CD4-positive, alpha-beta T cell treated with Interleukin-1 beta for 1 hour (primary cell): ENCODE results near the gene USP40.
A peak's percentile ranks its signal among the peaks of the same experiment; 100 is the strongest.
"Not testable (repeated sequence)": the region's sequence is repeated elsewhere in the genome, so short reads cannot be mapped to it uniquely, and the experiment has no call there.

Experiments
- DNase-seq, 2 donors: peaks; one replicate each; pipeline ENCODE4 v3.0.0-alpha.2; 2020 to 2022

Gene USP40

GRCh38 chr2:233566141-233566956 lies at the start of gene USP40:
Gene USP40 (minus strand): TSS chr2:233566782. CDS start chr2:233565554, 1,228 bp downstream.
- peak; percentile 48 for DNase-seq

- no peak for DNase-seq
These were observed 44.7 kb upstream of the USP40 start for GRCh38 chr2:233611284-233611683.

- no peak for DNase-seq
These were observed 39.1 kb upstream of the USP40 start for GRCh38 chr2:233605680-233606079.

GRCh38 chr2:233604826-233605225 lies 38.2 kb upstream of the USP40 start:
- DNase-seq: no peak

GRCh38 chr2:233603520-233603919 lies 36.9 kb upstream of the USP40 start:
- DNase-seq: no peak

GRCh38 chr2:233602076-233602475 lies 35.5 kb upstream of the USP40 start:
- DNase-seq: no peak

GRCh38 chr2:233600386-233600785 lies 33.8 kb upstream of the USP40 start:
- no peak for DNase-seq

GRCh38 chr2:233598952-233599351 lies 32.4 kb upstream of the USP40 start:
- DNase-seq: no peak

GRCh38 chr2:233597522-233597921 lies 30.9 kb upstream of the USP40 start:
- no peak for DNase-seq

GRCh38 chr2:233593201-233593600 lies 26.6 kb upstream of the USP40 start:
- DNase-seq: no peak

- DNase-seq: not testable (repeated sequence)
These were observed 26.1 kb upstream of the USP40 start for GRCh38 chr2:233592706-233593105.

GRCh38 chr2:233588400-233588799 lies 21.8 kb upstream of the USP40 start:
- DNase-seq: no peak

GRCh38 chr2:233584210-233584609 lies 17.6 kb upstream of the USP40 start:
- DNase-seq: no peak

- DNase-seq: not testable (repeated sequence)
These were observed 16.8 kb upstream of the USP40 start for GRCh38 chr2:233583217-233583965.

- DNase-seq: not testable (repeated sequence)
These were observed 10.8 kb upstream of the USP40 start for GRCh38 chr2:233577341-233577740.

GRCh38 chr2:233572468-233572867 lies 5.9 kb upstream of the USP40 start:
- no peak for DNase-seq

GRCh38 chr2:233571462-233571861 lies 4.9 kb upstream of the USP40 start:
- no peak for DNase-seq

GRCh38 chr2:233571001-233571400 lies 4.4 kb upstream of the USP40 start:
- DNase-seq: no peak

- DNase-seq: no peak
These were observed 869 bp downstream of the USP40 start for GRCh38 chr2:233565685-233566140.

- DNase-seq: peak in 1 of 2 donors; percentile 7
These were observed 2.7 kb downstream of the USP40 start for GRCh38 chr2:233563663-233564430.

GRCh38 chr2:233556881-233557736 lies 9.5 kb downstream of the USP40 start:
- no peak for DNase-seq

- DNase-seq: no peak
These were observed 13.2 kb downstream of the USP40 start for GRCh38 chr2:233553366-233553765.
